Parathyroid adenoma (tissue), 2 donors: ENCODE data around the gene FNBP1.

ENCODE experiments used
- H2AFZ ChIP-seq: fragments of 300-600 bp; sonication (generic); one replicate; pipeline ENCODE4 v1.7.0; 2017; ENCODE audit warnings: antibody characterized with exemption, mild to moderate bottlenecking
- H3K27ac ChIP-seq: fragments of 300-600 bp; sonication (generic); one replicate; pipeline ENCODE4 v1.7.0; 2017
- H3K27me3 ChIP-seq: fragments of 300-600 bp; sonication (generic); one replicate; pipeline ENCODE4 v1.7.0; 2017; ENCODE audit warnings: low read length; ENCODE audit not compliant: control insufficient read depth, insufficient read depth
- H3K36me3 ChIP-seq: fragments of 300-600 bp; sonication (generic); one replicate; pipeline ENCODE4 v1.7.0; 2017; ENCODE audit warnings: low read length; ENCODE audit not compliant: control insufficient read depth, insufficient read depth
- H3K4me1 ChIP-seq: fragments of 300-600 bp; sonication (generic); one replicate; pipeline ENCODE4 v1.7.0; 2017; ENCODE audit warnings: control low read depth
- H3K4me2 ChIP-seq: fragments of 300-600 bp; sonication (generic); one replicate; pipeline ENCODE4 v1.7.0; 2017; ENCODE audit warnings: low read length
- H3K4me3 ChIP-seq: fragments of 300-600 bp; sonication (generic); one replicate; pipeline ENCODE4 v1.7.0; 2017; ENCODE audit warnings: low read depth, low read length
- H3K79me2 ChIP-seq: fragments of 300-600 bp; sonication (generic); one replicate; pipeline ENCODE4 v1.7.0; 2017; ENCODE audit warnings: control low read depth
- H3K9ac ChIP-seq: fragments of 300-600 bp; sonication (generic); one replicate; pipeline ENCODE4 v1.7.0; 2017; ENCODE audit warnings: mild to moderate bottlenecking
- H3K9me3 ChIP-seq: fragments of 300-600 bp; sonication (generic); one replicate; pipeline ENCODE4 v1.7.0; 2017; ENCODE audit warnings: low read length; ENCODE audit not compliant: control insufficient read depth
- TF ChIP-seq, protein P1 (sequence below): fragments of 300-600 bp; sonication (generic); IDR thresholded peaks from one replicate; pipeline ENCODE4 v1.7.0; 2017; ENCODE audit warnings: antibody characterized with exemption, mild to moderate bottlenecking
- donor health status: primary hyperparathyroidism.

The FNBP1 gene

DNA sequence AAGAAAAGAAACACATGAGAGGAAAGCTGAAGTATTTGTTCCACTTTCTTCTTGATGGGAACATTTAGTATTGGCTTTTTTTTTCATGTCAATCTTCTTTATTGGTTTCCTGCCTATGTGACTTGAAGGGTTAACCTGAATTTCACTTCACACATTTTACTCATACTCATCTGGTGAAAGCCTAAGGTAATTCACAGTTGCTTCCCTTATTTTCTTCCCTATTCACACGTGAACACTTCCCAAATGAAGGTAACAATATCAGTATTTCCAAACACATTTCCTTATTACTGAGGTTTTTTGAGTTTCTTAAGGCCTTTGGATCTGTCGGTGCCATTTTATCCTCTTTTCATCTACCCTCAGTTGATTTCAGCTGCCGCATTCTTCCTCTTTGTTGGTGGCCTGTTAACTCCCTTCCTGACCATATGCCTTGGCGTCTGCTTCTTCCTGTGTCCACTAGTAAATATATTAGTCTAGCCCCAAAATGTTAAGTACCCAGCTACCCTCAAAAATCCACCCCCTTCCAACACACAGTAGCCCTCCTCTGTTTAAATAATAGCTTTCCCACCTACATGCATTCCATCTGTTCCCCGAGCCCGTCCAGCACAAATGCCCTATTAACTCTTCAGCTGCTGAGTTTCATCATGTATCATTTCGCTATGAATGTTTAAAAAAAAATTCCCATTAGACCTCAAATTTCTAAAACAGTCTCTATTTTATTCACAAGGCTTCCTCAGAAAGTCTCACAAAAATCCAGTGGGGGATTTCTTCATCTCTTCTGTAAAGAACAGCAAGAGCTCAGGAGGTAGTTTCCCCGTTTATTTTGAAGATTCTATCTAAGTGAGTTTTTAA, 110.5 kb downstream of the FNBP1 start:
- Histone ChIP-seq H3K4me3 (no peak overlapping the region), H3K27me3 (no peaks in the 10 kb centered on the region), H3K4me1 (no peaks in the 10 kb centered on the region), H2AFZ (no peak overlapping the region), H3K79me2 (no peaks in the 10 kb centered on the region), H3K9ac (no peak overlapping the region), H3K36me3 (no peaks in the 10 kb centered on the region), H3K27ac (peak overlapping the region; percentile 47), H3K4me2 (no peak overlapping the region), H3K9me3 (no peaks in the 10 kb centered on the region)
- TF ChIP-seq, protein P1, sequence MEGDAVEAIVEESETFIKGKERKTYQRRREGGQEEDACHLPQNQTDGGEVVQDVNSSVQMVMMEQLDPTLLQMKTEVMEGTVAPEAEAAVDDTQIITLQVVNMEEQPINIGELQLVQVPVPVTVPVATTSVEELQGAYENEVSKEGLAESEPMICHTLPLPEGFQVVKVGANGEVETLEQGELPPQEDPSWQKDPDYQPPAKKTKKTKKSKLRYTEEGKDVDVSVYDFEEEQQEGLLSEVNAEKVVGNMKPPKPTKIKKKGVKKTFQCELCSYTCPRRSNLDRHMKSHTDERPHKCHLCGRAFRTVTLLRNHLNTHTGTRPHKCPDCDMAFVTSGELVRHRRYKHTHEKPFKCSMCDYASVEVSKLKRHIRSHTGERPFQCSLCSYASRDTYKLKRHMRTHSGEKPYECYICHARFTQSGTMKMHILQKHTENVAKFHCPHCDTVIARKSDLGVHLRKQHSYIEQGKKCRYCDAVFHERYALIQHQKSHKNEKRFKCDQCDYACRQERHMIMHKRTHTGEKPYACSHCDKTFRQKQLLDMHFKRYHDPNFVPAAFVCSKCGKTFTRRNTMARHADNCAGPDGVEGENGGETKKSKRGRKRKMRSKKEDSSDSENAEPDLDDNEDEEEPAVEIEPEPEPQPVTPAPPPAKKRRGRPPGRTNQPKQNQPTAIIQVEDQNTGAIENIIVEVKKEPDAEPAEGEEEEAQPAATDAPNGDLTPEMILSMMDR, result no peak

DNA sequence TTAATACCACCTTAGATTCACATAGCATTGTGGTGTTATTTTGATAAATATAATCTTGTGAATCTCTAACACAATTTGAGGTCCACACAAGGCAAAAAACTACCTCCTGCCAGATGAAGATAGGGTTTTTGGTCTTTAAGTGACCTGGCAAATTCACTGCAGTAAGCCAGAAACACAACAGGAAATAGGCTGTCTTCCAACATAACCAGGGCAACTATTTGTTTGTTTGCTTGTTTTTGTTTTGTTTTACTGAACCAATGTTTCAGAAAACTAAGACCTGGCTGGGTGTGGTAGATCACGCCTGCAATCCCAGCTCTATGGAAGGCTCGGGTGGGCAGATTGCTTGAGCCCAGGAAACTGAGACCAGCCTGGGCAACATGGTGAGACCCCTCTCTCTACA, 112.2 kb downstream of the FNBP1 start:
- Histone ChIP-seq H3K4me2 (no peak overlapping the region), H3K79me2 (no peaks in the 10 kb centered on the region), H3K4me3 (no peak overlapping the region), H3K9me3 (no peaks in the 10 kb centered on the region), H2AFZ (no peak overlapping the region), H3K9ac (no peak overlapping the region), H3K4me1 (no peaks in the 10 kb centered on the region), H3K36me3 (no peaks in the 10 kb centered on the region), H3K27me3 (no peaks in the 10 kb centered on the region), H3K27ac (no peak overlapping the region)
- TF ChIP-seq, protein P1, result no peak

DNA sequence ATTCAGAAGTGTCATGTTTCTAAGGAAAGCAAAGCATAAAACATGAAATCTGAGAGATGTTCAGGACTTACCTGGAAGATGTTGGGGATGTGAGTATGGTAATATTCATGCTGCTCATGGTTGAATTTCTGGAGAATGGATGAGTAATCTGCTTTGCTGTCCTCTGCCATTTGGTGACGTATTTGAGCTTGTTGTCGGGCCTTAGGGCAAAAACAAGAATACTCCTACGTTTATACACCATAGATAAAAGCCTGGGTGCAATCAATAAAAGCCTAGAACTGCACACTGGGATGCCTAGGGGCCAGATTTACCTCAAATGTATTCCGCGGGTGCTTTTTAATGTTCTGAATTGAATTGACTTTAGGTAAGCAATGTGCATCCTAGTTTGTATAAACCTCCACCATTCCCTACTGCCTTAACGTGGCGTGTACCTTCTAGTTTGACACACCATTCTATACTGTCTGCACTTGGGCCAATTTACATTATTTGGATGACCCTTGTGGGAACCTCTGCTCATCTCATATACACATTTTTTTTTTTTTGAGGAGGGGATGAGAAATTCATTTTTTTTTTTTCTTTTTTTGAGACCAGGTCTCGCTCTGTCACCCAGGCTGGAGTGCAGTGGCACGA, 113.4 kb downstream of the FNBP1 start:
- Histone ChIP-seq H3K9ac (no peak overlapping the region), H3K4me1 (no peaks in the 10 kb centered on the region), H3K9me3 (no peaks in the 10 kb centered on the region), H3K4me3 (no peak overlapping the region), H3K27me3 (no peaks in the 10 kb centered on the region), H3K79me2 (no peaks in the 10 kb centered on the region), H3K36me3 (no peaks in the 10 kb centered on the region), H3K4me2 (no peak overlapping the region), H2AFZ (no peak overlapping the region), H3K27ac (no peak overlapping the region)
- TF ChIP-seq, protein P1, result no peak

- H3K36me3 ChIP-seq, result no peaks in the 10 kb centered on the region
- H3K79me2 ChIP-seq, result no peaks in the 10 kb centered on the region
- H3K9me3 ChIP-seq, result no peaks in the 10 kb centered on the region
- H2AFZ ChIP-seq, result no peak overlapping the region
- TF ChIP-seq, protein P1, result no peak
- H3K9ac ChIP-seq, result no peak overlapping the region
- no peaks in the 10 kb centered on the region for H3K4me1 ChIP-seq
- H3K4me2 ChIP-seq, result no peak overlapping the region
- no peaks in the 10 kb centered on the region for H3K27me3 ChIP-seq
- H3K4me3 ChIP-seq, result no peak overlapping the region
- H3K27ac ChIP-seq, result no peak overlapping the region
These were observed 119.4 kb downstream of the FNBP1 start for GRCh38 chr9:129923589-129923988.
